ENCODE measurements around the gene ELAC2.

GRCh38 chr17:13027246-13027645 lies 9.4 kb upstream of the ELAC2 start:
- no peak for TF ChIP-seq MAX (IDR thresholded peaks at IDR 0.05)
- TF ChIP-seq REST (IDR thresholded peaks at IDR 0.05; ENCODE audit: low read depth), result no peak
- no peak for TF ChIP-seq EP300 (IDR thresholded peaks at IDR 0.05; ENCODE audit: borderline replicate concordance)
- TF ChIP-seq RAD21 (IDR thresholded peaks at IDR 0.05; ENCODE audit: low read depth), result no peak
- TF ChIP-seq YY1 (IDR thresholded peaks at IDR 0.05; ENCODE audit: low read depth), result no peak

All from Ishikawa (cell line).